ENCODE results near the gene SNRPA1.
"Not testable (repeated sequence)": the region's sequence is repeated elsewhere in the genome, so short reads cannot be mapped to it uniquely, and the experiment has no call there.

The SNRPA1 gene

DNA sequence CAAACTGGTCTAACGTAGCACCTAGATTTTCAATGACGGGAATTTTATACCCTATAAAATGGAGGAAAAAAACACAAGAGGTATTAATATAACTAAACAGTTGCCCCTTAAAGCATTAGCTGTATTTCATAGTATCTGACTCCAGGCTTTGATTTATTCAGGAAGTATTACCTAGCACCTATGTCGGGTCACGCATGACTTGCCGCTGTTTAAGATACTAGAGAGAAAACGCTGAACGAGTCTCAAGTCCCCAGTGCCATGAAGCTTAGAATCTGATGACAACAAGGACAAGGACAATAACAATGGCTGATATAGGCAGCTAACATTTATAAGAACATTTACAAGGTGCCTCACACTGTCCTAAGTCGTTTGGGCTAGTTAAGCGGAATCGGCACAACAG is 1.9 kb downstream of the SNRPA1 start:
- no peak for DNase-seq (ENCODE audit: low spot score)

DNA sequence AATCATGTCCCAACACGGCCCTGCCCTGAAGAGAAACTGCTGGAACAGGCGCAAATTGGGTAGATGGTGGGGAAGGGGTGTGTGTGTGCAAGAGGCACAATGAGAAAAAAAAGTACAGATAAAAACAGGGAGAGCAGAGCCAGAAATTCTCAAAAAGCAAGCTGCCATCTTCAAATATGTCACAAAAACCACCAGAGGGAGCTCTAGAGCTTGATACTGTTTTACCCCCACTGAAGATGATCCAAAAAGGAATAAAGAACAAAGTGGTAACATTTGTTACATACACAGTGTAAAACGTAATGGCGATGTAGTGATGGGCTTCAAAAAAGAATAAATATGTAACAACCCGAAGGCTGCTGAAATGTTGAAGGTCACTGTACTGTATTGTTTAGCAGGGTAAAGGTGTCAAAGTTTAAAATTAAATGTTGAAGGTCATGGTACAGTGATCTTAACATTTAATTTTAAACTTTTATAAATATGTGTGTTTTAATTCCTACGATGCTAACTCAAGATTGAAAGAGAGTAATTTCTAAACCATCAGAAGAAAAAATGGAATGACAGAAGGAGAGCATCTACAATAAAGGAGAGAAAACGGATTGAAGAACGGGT is 6.0 kb downstream of the SNRPA1 start:
- peak; percentile 73 for DNase-seq (ENCODE audit: low spot score)

DNA sequence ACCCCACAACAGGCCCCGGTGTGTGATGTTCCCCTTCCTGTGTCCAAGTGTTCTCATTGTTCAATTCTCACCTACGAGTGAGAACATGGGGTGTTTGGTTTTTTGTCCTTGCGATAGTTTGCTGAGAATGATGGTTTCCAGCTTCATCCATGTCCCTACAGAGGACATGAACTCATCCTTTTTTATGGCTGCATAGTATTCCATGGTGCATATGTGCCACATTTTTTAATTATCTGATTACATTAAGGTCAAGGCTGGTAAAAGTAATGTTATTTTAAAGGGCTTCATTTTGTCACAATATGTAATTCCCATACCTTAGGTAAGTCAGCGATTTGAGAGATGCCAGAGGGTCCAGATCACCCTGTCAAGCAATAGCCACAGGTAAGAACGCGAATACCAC is 7.7 kb downstream of the SNRPA1 start:
- DNase-seq (ENCODE audit: low spot score), result not testable (repeated sequence)

DNA sequence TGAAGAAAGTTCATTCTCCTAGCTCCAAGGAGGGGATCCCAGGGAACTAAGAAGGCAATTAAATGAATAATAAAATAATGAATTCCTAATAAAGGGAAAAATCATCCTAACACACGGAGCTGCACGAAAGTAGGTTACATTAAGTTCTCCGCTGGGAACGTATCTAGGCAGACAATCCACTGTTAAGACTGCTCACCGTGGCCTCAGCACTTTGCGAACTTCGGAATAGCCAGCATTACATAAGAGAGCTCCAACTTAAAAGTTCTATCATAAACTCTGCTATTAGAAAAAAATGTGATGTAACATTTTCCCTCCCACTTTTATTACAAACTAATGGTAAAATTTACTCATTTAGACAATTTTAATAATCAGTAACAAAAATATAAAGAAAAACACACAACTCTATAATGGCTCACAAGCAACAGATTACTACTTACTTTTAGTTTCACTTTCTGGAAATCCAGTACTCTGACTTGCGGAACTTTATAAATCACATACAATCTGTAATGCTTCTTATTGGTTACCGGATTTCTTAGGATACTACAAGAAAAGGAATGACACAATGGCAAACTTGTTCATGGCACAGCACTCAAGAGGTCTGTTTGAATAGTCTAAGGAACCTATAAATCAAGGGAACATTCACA is 8.5 kb downstream of the SNRPA1 start:
- no peak for DNase-seq (ENCODE audit: low spot score)

DNA sequence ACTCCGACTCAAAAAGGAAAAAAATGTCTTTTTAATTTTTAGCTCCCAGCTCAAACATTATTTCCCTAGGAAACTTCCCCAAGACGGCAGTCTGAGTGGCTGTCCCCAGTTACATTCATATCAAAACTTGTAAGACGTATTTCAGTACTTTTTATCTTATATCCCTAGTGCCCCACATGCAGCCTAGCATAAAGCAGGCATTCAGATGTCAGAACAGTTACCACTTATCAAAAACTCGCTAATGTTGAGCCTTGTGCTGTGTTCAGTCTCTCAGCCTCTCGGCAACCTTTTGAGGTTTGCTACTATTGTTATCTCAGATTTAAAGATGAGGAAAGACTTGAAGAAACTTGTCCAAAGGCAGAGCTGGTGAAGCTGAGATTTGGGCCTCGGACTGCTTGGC is 11.1 kb downstream of the SNRPA1 start:
- no peak for DNase-seq (ENCODE audit: low spot score)

DNA sequence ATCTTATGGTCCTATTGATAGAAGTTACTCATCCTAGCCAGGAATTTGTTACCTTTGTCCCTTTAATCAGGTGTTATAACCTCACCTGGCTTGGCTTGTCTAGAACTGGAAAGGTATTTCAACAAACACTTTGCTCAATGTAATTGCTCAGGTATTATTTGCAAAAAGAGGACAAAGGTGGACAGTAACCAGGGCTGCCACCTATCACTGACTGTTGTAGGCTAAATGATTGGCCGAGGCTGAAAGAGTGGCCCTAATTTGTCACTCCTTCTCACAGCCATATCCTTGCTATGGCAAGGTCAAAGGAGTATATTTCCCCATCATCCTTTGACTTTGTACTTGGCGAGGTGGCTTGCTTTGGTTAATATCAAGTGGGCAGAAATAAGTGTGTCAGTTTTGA is 15.0 kb downstream of the SNRPA1 start:
- DNase-seq (ENCODE audit: low spot score), result no peak

DNA sequence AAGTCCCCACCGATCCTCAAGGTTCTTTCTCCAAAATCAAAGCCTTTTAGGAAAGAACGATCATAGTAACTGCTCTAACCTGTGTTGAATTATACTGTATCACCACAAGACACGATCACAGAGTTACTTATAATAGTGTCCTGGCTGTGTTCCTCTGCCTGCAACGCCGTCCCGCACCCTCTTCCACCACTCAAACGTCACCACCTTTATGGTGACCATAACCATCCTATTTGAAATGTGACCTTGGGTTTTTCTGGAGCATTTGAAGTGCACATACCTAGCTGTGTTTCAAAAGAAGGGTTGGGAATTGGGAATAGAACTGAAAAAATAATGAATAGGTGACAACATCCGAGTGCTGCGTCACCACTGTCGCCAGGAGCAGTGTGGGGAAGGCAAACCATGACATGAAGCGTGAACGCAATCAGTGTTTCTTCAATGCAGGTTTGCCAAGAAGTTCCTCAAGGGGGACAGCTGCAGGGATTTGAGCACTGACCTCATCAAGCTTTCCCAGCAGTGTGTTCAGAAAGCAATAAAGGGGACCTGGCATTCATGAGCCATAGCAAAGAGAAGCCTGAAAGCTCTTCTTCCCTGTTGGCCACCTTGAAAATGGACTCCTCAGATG is 17.0 kb downstream of the SNRPA1 start:
- DNase-seq (ENCODE audit: low spot score), result no peak

DNA sequence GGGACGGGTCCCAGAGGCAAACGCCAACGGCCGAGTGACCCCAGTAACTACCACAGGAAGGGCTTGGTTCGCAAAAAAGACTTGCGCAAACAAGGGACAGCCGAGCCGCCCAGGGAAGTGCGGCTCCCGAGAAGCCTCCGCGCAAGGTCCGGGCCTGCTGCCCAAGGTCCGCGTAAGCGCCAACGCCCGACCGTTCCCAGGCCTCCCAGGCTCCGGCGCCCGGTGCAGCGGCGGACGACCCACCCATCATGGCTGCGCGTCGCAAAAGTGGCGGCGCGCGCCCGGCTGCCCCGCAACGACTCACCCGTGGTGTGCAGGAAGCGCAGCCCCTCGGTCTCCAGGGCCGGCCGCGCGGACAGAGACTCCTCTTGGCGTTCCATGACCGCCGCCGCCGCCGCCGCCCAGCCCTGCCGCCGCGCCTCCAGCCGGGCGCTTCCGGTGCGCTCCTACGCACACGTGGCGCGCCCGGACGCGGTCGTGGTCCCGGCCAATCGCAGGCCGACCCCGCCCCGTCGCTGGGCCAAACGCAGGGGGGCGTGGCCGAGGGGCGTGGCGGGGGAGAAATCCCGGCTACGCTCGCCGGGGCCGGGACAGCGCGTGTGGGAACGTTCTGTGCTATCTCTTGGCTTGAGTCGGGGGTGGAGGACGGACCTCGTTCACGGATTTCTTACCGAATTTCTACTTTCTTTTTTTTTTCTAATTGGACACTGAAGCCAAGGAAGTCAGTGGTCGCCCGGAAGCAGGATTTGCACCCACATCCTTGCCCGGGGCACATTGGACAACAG is 17.8 kb downstream of the SNRPA1 start, which contains the start of gene SELENOS:
Gene SELENOS (minus strand): TSS at position 448 of the 785 bp plus-strand sequence. CDS start 68 bp downstream, at position 380.
- DNase-seq (ENCODE audit: low spot score), result peak; percentile 86

DNA sequence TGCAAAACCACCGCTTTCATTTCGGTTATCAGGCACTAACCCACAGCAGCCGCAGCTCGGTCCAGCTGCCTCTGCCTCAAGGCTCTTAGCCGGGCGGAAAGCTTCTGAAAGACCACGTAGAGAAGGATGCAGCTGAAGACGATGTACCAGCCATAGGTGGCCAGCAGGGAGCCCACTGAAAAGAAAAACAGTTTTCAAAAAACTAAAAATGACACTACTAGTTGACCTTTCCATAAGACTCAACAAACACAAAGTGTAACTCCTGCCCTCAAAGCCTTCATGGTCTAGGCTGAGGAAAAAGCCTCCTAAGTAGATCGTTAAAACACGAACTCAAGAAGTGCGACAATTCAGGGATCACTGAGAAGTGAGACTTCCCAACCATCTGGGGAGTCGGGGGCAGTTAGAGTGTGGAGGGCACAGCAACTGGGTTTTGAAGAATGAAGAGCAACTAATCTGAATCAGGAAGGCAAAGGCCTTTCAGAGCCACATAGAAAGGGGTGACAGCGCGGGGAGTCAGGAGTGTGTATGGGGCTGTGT is 18.5 kb downstream of the SNRPA1 start:
- DNase-seq (ENCODE audit: low spot score), result no peak

DNA sequence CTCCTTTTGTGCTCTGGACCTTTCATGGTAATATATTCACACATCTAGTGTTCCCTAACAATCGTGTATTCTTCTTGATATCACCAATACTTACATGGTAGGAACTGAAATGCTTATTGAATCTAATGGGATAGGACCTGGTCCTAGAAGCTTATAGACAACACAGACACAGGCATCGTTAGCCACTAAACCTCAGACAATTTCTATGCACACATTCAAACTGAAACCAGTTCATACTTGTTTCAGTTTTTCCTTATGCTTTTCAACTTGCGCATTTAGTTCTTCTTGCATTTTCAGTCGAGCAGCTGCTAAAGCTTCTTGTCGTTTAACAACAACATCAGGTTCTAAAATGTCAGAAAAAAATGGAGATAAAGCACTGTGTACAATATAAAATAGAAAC is 20.0 kb downstream of the SNRPA1 start:
- no peak for DNase-seq (ENCODE audit: low spot score)

DNA sequence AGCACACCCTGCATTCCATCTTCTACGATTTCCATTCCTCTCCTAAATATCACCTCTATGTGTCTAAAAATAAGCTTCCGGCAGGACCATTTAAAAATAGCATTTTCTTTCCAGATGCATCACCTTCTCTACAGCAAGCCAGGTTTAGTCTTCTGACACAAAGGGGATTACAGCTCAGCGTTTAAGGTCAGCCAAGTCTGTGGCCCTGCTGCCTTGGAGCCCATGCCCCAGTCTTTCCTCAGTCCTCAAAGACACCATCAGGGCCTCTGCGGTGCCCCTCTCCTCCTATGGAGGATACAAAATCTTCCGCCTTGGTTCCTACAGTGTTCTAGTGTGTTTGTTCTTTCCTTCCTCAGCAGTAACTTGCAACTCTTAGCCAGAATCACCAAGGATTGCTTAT is 21.5 kb downstream of the SNRPA1 start:
- DNase-seq (ENCODE audit: low spot score), result no peak

DNA sequence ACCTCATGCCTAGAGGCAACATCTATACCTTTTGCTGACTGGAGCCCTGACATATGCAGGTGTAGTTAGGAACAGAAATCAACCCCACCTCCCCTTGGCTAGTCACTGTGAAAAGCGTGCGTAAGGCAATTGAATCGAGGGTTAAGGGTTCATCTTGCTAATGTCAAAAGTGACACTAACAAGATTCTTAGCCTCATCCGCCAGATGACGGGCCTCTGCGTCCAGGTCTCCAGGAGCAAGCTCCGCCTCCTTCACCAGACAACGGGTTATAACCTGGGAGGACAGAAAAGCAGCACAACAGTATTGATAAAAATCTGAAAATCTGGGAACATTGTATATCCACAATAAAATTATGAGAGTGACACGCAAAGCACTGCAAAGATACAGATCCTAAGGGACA is 22.5 kb downstream of the SNRPA1 start:
- DNase-seq (ENCODE audit: low spot score), result no peak

DNA sequence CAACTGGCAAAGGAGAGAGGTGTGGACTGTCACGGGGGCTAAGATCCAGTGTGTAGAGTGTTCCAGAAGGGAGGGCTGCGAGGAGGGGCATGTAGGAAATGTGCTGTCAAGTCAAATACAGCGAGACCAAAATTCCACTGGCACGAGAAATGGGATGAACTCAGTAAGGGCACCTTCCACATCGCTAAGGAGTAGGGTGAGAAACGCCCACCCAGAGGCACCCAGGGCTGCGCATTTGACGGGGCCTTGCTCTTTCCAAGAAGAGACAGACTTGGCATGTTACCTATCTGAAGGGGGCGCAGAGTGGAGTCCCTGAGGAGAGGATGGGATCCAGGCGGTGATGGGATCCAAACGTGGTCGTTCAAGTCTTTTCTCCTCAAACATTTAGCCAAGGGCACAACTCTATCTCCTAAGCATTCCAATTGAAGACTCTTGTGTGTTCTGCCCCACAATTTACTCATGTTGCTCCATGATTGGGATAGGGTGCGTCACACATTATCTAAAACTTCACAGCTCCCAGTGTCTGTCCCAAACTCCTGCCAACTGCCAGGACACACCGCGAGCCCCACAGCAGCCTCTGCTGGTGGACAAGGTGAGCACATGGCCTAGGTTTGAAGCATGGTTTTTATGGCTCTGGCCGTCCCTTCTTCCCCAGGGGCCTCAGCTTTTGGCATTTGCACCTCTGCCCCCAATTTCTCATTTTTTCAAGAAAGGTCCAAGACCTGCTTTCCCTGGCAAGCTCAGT is 25.4 kb downstream of the SNRPA1 start:
- peak; percentile 52 for DNase-seq (ENCODE audit: low spot score)

DNA sequence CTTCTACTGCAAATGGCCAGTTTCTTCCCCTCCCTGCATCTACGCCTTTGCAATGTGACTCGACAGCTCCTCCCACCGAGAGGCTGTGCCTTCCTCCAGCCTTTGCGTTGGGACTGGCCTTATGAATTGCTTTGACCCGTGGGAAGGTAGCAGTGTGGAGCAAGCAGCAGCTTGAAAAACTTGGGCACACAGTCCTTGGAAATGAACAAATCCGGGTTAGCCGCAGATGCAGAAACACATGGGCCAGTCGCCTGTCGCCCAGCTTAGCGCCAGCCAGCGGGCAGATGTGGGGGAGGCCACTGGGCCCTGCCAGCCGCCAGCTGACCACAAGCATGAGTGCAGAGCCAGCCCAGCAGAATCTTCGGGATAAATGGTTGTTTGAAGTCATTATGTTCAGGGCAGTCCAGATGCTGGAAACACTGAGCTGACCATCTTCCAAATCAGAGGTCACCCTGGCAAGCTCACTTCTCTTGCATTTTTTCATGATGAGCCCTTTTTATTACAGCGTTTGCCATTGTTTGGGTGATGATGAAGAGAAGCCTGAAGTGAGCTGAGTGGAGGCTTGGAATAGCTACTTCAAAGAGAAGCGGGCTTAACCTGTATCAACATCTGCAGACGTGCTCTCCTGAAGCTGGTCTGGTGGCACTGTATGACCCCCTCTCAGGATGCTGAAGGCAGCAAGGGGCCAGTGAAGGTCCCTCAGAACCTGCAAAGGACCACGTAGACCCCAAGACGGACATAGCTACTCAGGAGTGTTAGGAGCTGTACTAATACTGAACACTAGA is 27.5 kb downstream of the SNRPA1 start:
- no peak for DNase-seq (ENCODE audit: low spot score)

DNA sequence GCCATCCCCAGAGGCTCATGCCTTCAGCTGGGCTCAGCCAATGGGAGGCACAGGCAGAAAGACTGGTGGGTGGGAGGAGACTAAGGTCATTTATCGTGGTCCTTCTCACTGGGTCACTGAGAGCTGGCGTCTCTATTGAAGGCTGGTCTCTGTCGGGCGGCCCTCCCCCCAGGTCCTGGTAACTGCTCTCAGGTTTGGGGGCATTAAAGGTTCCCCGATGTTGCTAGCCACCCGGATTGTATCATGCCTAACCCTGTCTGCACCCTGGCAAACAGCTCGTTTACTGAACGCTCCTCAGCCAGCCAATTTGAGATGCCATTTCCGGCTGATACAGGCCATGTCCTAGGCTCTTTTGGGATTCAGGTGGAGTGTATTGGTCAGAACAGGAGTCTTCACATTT is 28.3 kb downstream of the SNRPA1 start:
- no peak for DNase-seq (ENCODE audit: low spot score)

DNA sequence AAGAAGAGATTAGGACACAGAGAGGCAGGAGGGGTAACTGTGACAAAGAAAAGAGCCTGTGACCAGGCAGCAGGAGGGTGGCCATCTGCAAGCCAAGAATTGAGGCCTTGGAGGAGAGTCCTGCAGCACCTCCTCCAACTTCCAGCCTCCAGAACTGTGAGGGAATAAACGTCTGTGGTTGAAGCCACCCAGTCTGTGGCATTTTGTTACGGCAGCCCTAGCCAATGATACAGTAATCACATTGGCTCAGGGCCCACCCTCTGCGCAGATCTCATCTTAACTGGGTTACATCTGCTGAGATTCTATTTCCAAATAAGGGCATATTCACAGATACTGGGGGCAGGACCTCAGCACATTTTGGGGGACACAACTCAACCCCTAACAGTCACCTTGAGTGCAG is 29.0 kb downstream of the SNRPA1 start:
- DNase-seq (ENCODE audit: low spot score), result no peak

DNA sequence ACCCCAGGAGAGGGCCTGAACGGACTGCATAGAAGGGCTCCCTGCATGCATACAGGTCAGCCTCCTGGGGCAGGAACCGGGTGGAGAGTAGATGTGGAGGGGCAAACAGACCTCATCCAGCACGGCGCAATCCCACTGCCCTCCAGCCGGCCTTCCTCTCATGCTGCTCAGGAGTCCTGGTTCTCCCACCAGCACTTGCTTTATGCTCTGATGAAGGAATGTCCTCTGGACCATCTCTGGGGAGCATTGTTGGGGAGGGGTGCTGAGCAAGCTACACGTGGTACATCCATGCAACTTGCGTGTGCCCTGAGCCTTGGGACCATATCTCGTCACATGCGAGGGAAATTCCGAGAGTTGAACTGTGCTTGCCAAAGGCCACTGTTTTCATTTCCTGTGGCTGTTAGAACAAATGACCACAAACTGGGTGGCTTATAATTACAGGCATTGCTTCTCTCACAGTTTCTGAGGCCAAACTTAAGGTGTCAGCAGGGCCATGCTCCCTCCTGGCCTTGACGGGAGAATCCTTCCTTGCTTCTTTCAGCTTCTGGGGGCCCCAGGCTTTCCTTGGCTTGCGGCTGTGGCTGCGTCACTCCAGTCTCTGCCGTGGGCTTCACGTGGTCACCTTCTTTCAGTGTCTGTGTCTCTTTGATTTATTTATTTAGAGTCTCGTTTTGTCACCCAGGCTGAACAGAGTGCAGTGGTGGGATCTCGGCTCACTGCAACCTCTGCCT is 30.0 kb downstream of the SNRPA1 start:
- DNase-seq (ENCODE audit: low spot score), result no peak

DNA sequence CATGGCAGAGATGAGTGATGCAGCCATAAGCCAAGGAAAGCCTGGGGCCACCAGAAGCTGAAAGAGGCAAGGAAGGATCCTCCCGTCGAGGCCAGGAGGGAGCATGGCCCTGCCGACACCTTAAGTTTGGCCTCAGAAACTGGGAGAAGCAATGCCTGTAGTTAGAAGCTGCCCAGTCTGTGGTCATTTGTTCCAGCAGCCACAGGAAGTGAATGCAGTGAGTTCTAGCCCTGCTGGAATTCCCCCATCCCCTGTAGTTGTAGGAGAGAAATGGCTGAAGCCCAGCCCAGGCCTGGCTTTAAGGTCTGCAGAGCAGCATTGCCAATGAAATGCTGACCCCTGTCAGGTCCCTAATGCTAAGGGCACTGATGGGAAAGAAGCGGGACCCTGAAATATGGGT is 31.0 kb downstream of the SNRPA1 start:
- no peak for DNase-seq (ENCODE audit: low spot score)

DNA sequence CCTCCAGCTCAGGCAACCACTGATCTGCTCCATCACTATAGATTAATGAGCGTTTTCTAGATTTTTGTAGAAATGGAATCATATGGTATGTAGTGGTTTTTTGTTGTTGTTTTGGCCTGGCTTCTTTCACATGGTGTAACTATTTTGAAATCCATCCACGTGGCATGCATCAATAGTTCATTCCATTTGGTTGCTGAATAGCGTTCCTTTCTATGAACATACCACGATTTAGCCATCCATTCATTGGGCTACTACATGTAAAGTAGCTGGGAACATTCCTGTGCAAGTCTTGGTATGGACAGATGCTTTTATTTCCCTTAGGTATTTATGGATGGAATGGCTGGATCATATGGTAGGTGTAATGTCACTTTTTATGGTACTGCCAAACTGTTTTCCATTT is 32.5 kb downstream of the SNRPA1 start:
- no peak for DNase-seq (ENCODE audit: low spot score)
